HepG2 (cell line): ENCODE measurements around the gene PYHIN1. TPM values are rescaled to one million over a fixed set of nuclear protein-coding genes. Genes with fewer than 3 reads are reported as not detected.

Experiments
- ARID4A ChIP-seq: sonication (generic); formaldehyde crosslinking; IDR thresholded peaks from 2 replicates; pipeline ENCODE4 v1.5.0; 2020; ENCODE audit warnings: mild to moderate bottlenecking, missing genetic modification reagents, borderline replicate concordance
- ATF7-NPFF ChIP-seq: sonication (generic); formaldehyde crosslinking; IDR thresholded peaks from 2 replicates; pipeline ENCODE4 v1.8.1; 2023; ENCODE audit warnings: mild to moderate bottlenecking, low read depth, missing genetic modification reagents, moderate library complexity
- CEBPZ ChIP-seq: IDR thresholded peaks from 2 replicates; pipeline ENCODE4 v1.6.1; 2012; ENCODE audit warnings: low read length, improper control_type of control experiment
- DNMT1 ChIP-seq: sonication (generic); formaldehyde crosslinking; IDR thresholded peaks from 2 replicates; pipeline ENCODE4 v1.5.1; 2020; ENCODE audit warnings: mild to moderate bottlenecking, missing genetic modification reagents
- HNF4G ChIP-seq, 2 experiments: sonication (generic) in 1 of 2; formaldehyde crosslinking in 1 of 2; IDR thresholded peaks; 2 replicates each; pipeline versions ENCODE4 v1.4.0 to v1.6.1; 2011 to 2020; ENCODE audit warnings: borderline replicate concordance in 2 of 2, low read depth in 2 of 2, mild to moderate bottlenecking in 2 of 2, low read length in 1 of 2, missing genetic modification reagents in 1 of 2, moderate library complexity in 1 of 2
- MAFF ChIP-seq: IDR thresholded peaks from 2 replicates; pipeline ENCODE4 v1.6.1; 2011; ENCODE audit warnings: low read depth, low read length, improper control_type of control experiment
- MED13 ChIP-seq: sonication (generic); formaldehyde crosslinking; IDR thresholded peaks from 2 replicates; pipeline ENCODE4 v1.5.0; 2020; ENCODE audit warnings: missing genetic modification reagents
- PHF5A ChIP-seq: IDR thresholded peaks from one replicate; pipeline ENCODE4 v1.6.1; 2018; ENCODE audit warnings: low read depth, missing genetic modification reagents; ENCODE audit not compliant: unreplicated experiment
- SMAD1 ChIP-seq: sonication (generic); formaldehyde crosslinking; IDR thresholded peaks from 2 replicates; pipeline ENCODE4 v1.4.0; 2020; ENCODE audit warnings: missing genetic modification reagents, low read depth, mild to moderate bottlenecking, borderline replicate concordance
- TCF7L2 ChIP-seq: IDR thresholded peaks from 2 replicates; pipeline ENCODE4 v1.6.1; 2011; ENCODE audit warnings: mild to moderate bottlenecking, low read depth, low read length, moderate library complexity
- TGIF2 ChIP-seq: IDR thresholded peaks from 2 replicates; pipeline ENCODE4 v1.6.1; 2016; ENCODE audit warnings: control low read depth, missing compliant biosample characterization
- ZNF318 ChIP-seq: sonication (generic); formaldehyde crosslinking; IDR thresholded peaks from 2 replicates; pipeline ENCODE4 v1.4.0; 2020; ENCODE audit warnings: mild to moderate bottlenecking, missing genetic modification reagents
- ZNF543 ChIP-seq: sonication (generic); formaldehyde crosslinking; IDR thresholded peaks from 2 replicates; pipeline ENCODE4 v1.4.0; 2020; ENCODE audit warnings: mild to moderate bottlenecking, missing genetic modification reagents
- ZSCAN12 ChIP-seq: sonication (generic); formaldehyde crosslinking; IDR thresholded peaks from 2 replicates; pipeline ENCODE4 v1.9.0; 2021; ENCODE audit warnings: mild to moderate bottlenecking, missing genetic modification reagents
- polyA plus RNA-seq, 8 experiments: library from polyadenylated mRNA; depleted of rRNA in 3 of 8; stranded (reverse) in 7 of 8; unstranded in 1 of 8; fragments of >200 nt; fragmentation: Illumina TruSeq in 4 of 8; extraction: Trizol in 4 of 8; gene quantifications; 2 replicates each; pipeline versions ENCODE4 v1.2.1 to v1.2.3, GENCODE V29; 2011 to 2016; ENCODE audit warnings: low read depth in 4 of 8, missing spikeins in 1 of 8, mixed read lengths in 1 of 8; ENCODE audit not compliant: insufficient read depth in 1 of 8
- total RNA-seq, 5 experiments: library from RNA; depleted of rRNA; stranded (reverse); fragments of >200 nt; fragmentation: Illumina TruSeq; extraction: Trizol; gene quantifications; 2 replicates each; pipeline ENCODE4 v1.2.3, GENCODE V29; 2016; ENCODE audit warnings: low read depth in 1 of 5

The PYHIN1 gene
- total and polyA plus RNA-seq, 2 of the 13 experiments (the other 11 are each of a cell fraction or from before 2014, with no cell fraction given) = not detected

GRCh38 chr1:158893654-158894053 lies 37.7 kb upstream of the PYHIN1 start (continued):
- TF ChIP-seq ARID4A = no peak
- TF ChIP-seq ZSCAN12 (CRISPR knock-in tag) = no peak
- no peak for TF ChIP-seq ZNF318 (CRISPR knock-in tag)
- no peak for TF ChIP-seq ZNF543
- no peak for TF ChIP-seq HNF4G (IDR thresholded peaks at IDR 0.05; ENCODE audit: borderline replicate concordance, low read depth, low read length)
- TF ChIP-seq HNF4G (CRISPR knock-in tag; IDR thresholded peaks at IDR 0.05; ENCODE audit: borderline replicate concordance, low read depth) = no peak
- TF ChIP-seq TGIF2 (CRISPR knock-in tag) = no peak
- TF ChIP-seq PHF5A = no peak
- no peak for TF ChIP-seq MED13 (CRISPR knock-in tag)
- no peak for TF ChIP-seq TCF7L2
- no peak for TF ChIP-seq MAFF
- TF ChIP-seq SMAD1 (CRISPR knock-in tag) = no peak
- TF ChIP-seq CEBPZ = no peak
- TF ChIP-seq DNMT1 (CRISPR knock-in tag) = no peak
- TF ChIP-seq ATF7-NPFF = no peak
- TF ChIP-seq, all 625 proteins: peak for 0
